PC-9 (cell line): ENCODE measurements around the gene ACER2.

ENCODE experiments used
- EZH2 ChIP-seq: fragments of 200-600 bp; sonication (generic); IDR thresholded peaks from 2 replicates; pipeline ENCODE4 v1.8.0; 2017; ENCODE audit warnings: antibody characterized with exemption, low read depth
- TF ChIP-seq, protein P1 (sequence below): fragments of 200-600 bp; sonication (generic); conservative IDR thresholded peaks from 2 replicates; pipeline ENCODE4 v1.6.1; 2017; ENCODE audit warnings: mixed run types, antibody characterized with exemption, mild to moderate bottlenecking, moderate library complexity

DNA sequence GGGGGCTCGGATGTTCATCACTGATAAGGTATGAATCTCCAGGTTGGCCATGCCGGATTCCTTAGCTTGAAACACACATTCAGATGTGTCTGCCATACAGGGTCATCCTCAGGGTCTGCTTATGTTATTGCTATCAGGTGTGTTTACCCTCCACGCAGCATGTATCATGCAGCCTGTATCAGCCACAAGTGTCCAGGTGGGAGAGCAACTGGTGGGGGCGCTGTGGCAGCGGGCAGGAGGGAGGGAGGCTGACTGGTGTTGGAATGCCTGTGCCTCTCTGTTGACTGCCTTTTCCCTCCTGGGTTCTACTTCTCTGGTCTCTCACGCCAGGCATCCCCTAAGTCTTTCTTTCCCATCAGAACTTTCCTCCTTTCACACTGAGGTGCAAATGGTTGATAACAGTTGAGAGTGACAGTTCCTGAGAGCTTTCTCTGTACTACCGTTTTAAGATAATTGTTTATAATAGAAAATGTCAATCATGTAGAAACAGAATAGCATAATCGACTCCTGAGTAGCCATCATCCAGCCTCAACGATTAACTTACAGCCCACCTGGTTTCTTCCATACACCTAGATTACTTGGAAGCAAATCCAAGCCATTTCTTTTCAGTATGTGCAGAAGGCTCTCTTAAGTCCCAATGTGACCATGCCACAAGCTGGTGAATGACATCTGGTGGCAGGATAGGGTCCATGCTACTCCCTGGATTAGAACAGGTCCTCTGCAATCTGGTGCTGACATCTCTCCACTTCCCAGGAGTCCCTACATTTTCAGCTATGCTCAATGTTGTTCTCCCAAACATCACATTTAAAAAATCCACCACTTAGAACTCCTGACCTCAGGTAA is 86.6 kb downstream of the ACER2 start:
- TF ChIP-seq, protein P1, sequence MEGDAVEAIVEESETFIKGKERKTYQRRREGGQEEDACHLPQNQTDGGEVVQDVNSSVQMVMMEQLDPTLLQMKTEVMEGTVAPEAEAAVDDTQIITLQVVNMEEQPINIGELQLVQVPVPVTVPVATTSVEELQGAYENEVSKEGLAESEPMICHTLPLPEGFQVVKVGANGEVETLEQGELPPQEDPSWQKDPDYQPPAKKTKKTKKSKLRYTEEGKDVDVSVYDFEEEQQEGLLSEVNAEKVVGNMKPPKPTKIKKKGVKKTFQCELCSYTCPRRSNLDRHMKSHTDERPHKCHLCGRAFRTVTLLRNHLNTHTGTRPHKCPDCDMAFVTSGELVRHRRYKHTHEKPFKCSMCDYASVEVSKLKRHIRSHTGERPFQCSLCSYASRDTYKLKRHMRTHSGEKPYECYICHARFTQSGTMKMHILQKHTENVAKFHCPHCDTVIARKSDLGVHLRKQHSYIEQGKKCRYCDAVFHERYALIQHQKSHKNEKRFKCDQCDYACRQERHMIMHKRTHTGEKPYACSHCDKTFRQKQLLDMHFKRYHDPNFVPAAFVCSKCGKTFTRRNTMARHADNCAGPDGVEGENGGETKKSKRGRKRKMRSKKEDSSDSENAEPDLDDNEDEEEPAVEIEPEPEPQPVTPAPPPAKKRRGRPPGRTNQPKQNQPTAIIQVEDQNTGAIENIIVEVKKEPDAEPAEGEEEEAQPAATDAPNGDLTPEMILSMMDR = no peak
- TF ChIP-seq EZH2 = no peak
